ENCODE measurements around the gene MOV10L1. TPM values are rescaled to one million over a fixed set of nuclear protein-coding genes. Genes with fewer than 3 reads are reported as not detected.

MOV10L1 gene
- total RNA-seq, 1 experiment from 2014 or later, result not detected

- Histone ChIP-seq H3K27me3 (no peaks in the 10 kb centered on the region), H3K4me3 (no peak overlapping the region), H3K36me3 (no peaks in the 10 kb centered on the region), H3K9me3 (no peaks in the 10 kb centered on the region)
- DNase-seq, result no peak
Observed at GRCh38 chr22:50179937-50180726, 90.3 kb downstream of the MOV10L1 start.

DNA sequence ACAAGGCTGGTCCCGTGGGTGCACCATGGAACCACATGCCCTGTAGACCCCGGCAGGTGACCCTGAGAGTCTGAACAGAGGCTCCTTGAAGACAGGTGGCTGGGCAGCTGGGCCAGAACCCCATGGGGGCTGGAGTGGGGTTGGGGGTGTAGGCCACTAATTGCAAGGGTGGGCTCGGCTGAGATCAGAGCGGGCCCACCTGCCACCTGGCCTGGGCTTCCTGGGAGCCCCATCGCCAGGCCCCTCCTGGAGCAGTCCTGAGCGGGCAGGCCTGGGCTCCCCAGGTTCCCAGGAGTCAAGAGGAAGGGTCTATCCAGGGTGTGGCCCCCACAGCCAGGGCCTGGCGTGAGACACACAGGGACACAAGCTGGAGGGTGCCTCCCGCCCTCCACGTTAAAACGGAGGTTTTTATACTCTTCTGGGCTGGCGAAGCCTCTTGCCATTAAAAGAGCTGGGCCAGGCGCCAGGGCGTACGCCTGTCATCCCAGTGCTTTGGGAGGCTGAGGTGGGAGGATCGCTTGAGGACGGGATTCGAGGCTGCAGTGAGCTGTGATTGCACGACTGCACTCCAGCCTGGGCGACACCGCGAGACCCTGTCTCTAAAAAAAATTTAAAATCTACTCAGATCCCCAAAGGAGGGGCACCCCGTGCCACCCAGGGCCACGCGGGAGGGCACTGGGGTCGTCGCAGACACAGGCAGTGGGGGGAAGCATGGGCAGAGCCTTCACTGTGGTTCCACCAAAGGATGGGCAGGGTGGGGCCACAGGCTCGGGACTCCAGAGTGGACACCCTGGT lies 91.1 kb downstream of the MOV10L1 start:
- Histone ChIP-seq H3K9me3 (no peaks in the 10 kb centered on the region), H3K4me3 (no peak overlapping the region), H3K27me3 (no peaks in the 10 kb centered on the region), H3K36me3 (no peaks in the 10 kb centered on the region)
- no peak for DNase-seq

- no peak for DNase-seq
- Histone ChIP-seq H3K9me3 (no peaks in the 10 kb centered on the region), H3K4me3 (no peak overlapping the region)
Observed at GRCh38 chr22:50182176-50183081, 92.6 kb downstream of the MOV10L1 start.

DNA sequence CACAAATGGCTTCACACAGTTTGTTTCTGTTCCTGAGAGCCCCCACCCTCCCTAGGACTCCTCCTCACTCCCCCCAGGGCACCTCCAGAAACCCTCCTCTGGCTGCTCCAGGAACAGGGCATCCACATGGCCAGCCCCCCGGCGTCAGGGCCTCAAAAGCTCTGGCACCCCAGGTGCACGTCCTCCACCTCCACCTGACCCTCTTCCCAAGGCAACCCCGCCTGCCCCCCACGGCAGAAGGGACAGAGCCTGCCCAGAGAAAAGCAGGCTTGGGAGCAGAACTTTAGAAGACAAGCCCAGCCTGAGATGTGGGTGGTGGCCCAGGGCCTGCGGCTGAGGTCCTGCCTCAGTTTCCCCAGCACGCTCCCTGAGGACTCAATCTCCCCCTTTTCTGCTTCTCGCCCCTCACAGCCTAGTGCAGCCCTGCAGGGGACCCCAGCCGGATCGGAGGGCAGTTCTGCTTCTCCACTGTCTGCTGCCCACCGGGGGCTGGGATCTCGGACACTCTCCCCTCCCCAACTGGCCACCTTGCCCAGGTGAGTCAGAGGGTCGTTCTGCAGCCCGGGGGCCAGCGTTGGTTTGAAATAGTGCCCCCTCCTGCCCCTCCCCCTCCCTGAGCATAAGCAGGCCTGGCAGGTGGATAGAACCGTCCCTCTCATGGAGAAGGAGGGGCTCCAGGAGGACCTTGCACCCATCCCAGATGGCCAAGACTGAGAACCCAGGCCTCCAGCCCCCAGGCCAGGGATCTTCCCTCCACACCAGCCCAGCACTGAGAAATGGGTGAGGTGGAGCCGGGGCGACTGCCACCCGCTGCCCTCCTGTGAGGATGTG lies 93.5 kb downstream of the MOV10L1 start:
- Histone ChIP-seq H3K36me3 (peaks cover 11% of the 10 kb centered on the region), H3K27me3 (no peaks in the 10 kb centered on the region), H3K4me3 (no peak overlapping the region), H3K9me3 (no peaks in the 10 kb centered on the region)
- no peak for DNase-seq

More at GRCh38 chr22:50182176-50183081, 92.6 kb downstream of the MOV10L1 start:
- Histone ChIP-seq H3K36me3 (peaks cover 1% of the 10 kb centered on the region), H3K27me3 (no peaks in the 10 kb centered on the region)

DNA sequence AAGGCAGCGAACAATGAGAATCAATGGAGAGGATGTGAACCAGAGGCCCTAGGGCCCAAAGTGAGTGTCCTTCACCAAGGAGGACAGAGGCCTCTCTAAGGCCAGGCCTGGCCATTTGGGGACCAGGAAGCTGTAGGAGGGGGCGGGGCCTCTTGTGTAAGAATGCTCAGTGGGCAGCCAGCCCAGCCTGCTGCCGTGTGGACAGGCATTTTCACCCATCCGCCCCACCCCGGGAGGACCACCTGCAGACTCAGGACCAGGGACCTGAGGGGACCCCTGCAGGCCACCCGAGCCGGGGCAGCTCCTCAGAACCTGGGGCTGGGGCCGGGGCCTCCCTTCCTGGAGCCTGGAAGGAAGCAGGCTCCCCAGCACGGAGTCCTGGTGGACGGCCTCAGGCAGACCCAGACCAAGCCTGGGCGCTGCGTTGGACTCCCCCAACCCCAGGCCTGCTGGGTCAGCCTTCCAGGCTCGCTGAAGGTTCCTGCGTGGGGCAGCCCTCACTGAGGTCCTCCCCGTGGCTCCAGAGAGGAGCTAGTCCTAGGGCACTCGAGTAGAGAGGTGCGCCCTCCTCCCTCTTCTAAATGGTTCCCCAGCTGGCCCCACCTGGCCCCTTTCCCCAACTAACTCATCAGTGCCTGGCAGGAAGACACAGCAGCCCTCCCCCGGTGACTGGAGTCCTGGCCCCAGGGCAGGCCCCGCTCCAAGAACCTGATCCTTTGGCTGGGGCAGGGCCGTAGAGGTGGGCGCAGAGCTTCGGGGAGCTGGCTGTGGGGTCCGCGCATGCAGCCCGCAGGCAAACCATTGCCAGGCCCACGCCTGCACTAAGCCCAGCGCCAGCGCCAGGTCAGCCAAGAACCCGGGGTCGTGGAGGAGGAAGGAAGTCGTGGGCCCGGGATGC lies 94.4 kb downstream of the MOV10L1 start:
- DNase-seq, result peak; percentile 62
- peak overlapping the region; percentile 47 for H3K4me3 ChIP-seq
- no peaks in the 10 kb centered on the region for H3K9me3 ChIP-seq
- H3K27me3 ChIP-seq, result no peaks in the 10 kb centered on the region
- H3K36me3 ChIP-seq, result peaks cover 19% of the 10 kb centered on the region

- Histone ChIP-seq H3K4me3 (peak overlapping the region; percentile 47), H3K36me3 (peaks cover 20% of the 10 kb centered on the region), H3K27me3 (no peaks in the 10 kb centered on the region), H3K9me3 (no peaks in the 10 kb centered on the region)
- DNase-seq, result no peak
Observed at GRCh38 chr22:50184902-50185374, 95.1 kb downstream of the MOV10L1 start.

GRCh38 chr22:50185375-50186087 lies 95.7 kb downstream of the MOV10L1 start, which contains the start of gene TRABD:
Gene TRABD, plus strand, starts transcription at chr22:50185913. Its CDS starts 7,148 bp downstream, at chr22:50193061.
- peak; percentile 87 for DNase-seq

GRCh38 chr22:50186181-50186714 lies 96.4 kb downstream of the MOV10L1 start:
- Histone ChIP-seq H3K27me3 (no peaks in the 10 kb centered on the region), H3K4me3 (peak overlapping the region; percentile 70), H3K36me3 (peaks cover 20% of the 10 kb centered on the region), H3K9me3 (no peaks in the 10 kb centered on the region)
- no peak for DNase-seq

More at GRCh38 chr22:50185375-50186087, 95.7 kb downstream of the MOV10L1 start, which contains the start of gene TRABD:
- Histone ChIP-seq H3K36me3 (peaks cover 20% of the 10 kb centered on the region), H3K9me3 (no peaks in the 10 kb centered on the region), H3K27me3 (no peaks in the 10 kb centered on the region), H3K4me3 (peak within 1 kb of the TSS; percentile 70)

DNA sequence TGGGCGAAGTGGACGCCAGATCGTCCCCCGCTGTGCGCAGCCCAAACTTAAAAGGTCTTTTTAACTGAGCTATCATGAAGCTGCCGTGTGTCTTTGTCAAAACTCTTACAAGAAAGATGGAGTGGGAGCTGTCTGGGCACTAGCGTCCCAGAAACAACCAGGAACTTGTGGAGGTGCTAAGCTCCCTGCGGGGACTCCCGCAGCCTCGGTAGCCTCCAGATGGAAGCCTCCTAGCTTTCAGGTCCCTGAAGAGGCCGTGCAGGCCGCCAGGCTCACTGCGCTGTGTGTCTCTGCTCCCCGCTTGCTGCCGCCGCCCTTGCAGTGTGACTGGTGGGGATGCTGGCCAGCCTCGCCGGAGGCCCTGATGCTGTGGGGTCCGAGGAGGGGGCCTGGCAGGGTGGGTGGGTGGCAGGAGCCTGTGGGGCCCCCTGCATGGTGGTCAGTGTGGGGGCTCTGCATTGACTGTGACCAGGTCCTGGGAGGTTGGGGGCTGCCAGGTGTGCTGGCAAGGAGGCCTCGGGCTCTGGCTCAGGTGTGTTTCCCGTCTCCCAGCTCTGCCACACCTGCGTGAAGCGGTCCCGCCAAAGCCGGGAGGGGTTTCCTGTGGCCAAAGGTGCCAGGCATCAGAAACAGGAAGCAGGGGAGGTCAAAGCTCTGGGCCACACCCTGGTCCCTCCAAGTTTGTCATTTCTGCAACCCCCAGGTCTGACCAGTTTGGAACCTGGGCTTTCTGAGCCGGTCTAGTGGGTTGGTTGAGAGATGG lies 97.1 kb downstream of the MOV10L1 start:
- Histone ChIP-seq H3K4me3 (peak overlapping the region; percentile 70), H3K36me3 (peaks cover 27% of the 10 kb centered on the region), H3K9me3 (no peaks in the 10 kb centered on the region), H3K27me3 (no peaks in the 10 kb centered on the region)
- DNase-seq, result no peak

DNA sequence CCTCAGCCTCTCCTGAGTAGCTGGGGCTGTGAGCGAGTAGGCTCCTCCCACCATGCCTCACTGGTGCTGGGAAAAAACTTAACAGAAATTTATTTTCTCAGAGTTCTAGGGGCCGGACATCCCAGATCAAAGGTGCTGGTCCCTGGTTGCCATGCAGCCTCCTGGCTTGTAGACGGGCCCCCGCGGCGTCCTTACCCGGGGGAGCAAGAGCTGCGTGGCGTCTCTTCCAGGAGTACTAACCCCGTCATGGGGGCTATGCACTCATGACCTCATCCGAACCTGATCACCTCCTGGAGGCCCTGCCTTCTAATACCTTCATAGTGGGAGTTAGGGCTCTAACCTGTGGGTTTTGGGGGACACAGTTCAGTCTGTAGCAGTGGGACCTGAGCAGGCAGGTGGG lies 98.5 kb downstream of the MOV10L1 start:
- H3K9me3 ChIP-seq, result no peaks in the 10 kb centered on the region
- H3K4me3 ChIP-seq, result no peak overlapping the region
- no peaks in the 10 kb centered on the region for H3K27me3 ChIP-seq
- peaks cover 33% of the 10 kb centered on the region for H3K36me3 ChIP-seq
- DNase-seq, result no peak

DNA sequence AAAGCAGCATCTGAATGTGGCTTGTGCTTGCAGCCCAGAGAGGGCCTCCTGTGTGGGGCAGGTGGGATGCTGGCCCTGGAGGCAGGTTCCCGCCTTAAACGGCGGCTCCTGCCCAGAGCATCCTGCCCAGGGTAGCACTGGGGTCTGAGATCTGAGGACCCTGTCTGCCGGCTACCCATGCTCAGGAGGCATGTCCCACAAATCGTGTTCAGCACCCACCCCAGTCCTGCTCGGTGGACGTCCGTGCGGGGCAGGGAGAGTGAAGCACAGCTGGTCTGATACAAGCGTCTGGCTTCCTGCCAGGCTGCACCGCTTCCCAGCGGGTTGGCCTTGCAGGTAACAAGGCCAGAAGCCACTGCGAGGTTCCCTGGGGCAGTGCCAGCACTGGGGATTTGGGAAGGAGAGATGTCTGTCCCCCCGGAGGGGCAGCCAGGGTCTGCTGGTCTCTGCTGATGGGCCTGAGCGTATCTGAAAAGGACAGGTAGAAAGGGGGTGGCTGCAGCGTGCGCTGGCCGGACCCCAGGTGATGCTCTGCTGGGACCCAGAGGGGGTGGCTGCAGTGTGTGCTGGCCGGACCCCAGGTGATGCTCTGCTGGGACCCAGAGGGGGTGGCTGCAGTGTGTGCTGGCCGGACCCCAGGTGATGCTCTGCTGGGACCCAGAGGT lies 99.5 kb downstream of the MOV10L1 start:
- H3K27me3 ChIP-seq, result no peaks in the 10 kb centered on the region
- no peak overlapping the region for H3K4me3 ChIP-seq
- no peak for DNase-seq
- peaks cover 39% of the 10 kb centered on the region for H3K36me3 ChIP-seq
- no peaks in the 10 kb centered on the region for H3K9me3 ChIP-seq

DNA sequence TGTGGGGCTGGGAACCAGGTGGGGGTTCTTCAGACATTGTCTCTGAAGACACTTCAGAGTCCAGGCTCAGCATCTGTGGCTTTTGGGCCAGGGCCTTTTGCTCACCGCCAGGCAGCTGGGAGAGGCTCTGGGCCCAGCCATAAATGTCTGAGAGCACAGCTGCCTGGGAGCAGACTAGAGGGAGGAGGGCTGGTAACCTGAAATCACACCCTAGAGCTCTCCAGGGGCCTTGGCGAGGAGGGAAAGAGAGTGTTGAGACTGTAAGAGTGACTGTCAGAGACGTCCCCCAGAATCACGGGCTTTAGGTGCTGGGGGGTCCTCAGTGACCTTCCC lies 100.0 kb downstream of the MOV10L1 start:
- Histone ChIP-seq H3K36me3 (peaks cover 44% of the 10 kb centered on the region), H3K27me3 (no peaks in the 10 kb centered on the region), H3K4me3 (no peak overlapping the region), H3K9me3 (no peaks in the 10 kb centered on the region)
- no peak for DNase-seq

Measured in MG63 (cell line).